Neutrophil (primary cell): ENCODE data around the gene IGF2R.
A peak's percentile ranks its signal among the peaks of the same experiment; 100 is the strongest.
"Not testable (repeated sequence)": the region's sequence is repeated elsewhere in the genome, so short reads cannot be mapped to it uniquely, and the experiment has no call there.

Experiments
- H3K27ac ChIP-seq: fragments of 200-600 bp; sonication (generic); 2 replicates; pipeline ENCODE4 v1.5.1; 2016; ENCODE audit warnings: mild to moderate bottlenecking, moderate library complexity
- H3K27me3 ChIP-seq: fragments of 200-600 bp; sonication (generic); 2 replicates; pipeline ENCODE4 v1.6.0; 2016; ENCODE audit warnings: mild to moderate bottlenecking
- H3K36me3 ChIP-seq: fragments of 200-600 bp; sonication (generic); 2 replicates; pipeline ENCODE4 v1.5.1; 2017
- H3K4me1 ChIP-seq, 2 experiments: fragments of 200-600 bp in 1 of 2; sonication (generic) in 1 of 2; 1 replicate in 1 of 2; 2 replicates in 1 of 2; pipeline versions ENCODE4 v1.5.1 to v1.6.1; 2013 to 2016; ENCODE audit warnings: low read depth in 1 of 2, low read length in 1 of 2, mild to moderate bottlenecking in 1 of 2, moderate library complexity in 1 of 2; ENCODE audit not compliant: control insufficient read depth in 1 of 2, insufficient read depth in 1 of 2
- H3K4me3 ChIP-seq, 2 experiments: fragments of 200-600 bp in 1 of 2; sonication (generic) in 1 of 2; 1 replicate in 1 of 2; 2 replicates in 1 of 2; pipeline ENCODE4 v1.5.1; 2013 to 2016; ENCODE audit warnings: low read depth in 1 of 2, low read length in 1 of 2, mild to moderate bottlenecking in 1 of 2, moderate library complexity in 1 of 2
- H3K9me3 ChIP-seq: fragments of 200-600 bp; sonication (generic); 2 replicates; pipeline ENCODE4 v1.5.1; 2016
- TF ChIP-seq, protein P1 (sequence below): fragments of 200-600 bp; sonication (generic); IDR thresholded peaks from 2 replicates; pipeline ENCODE4 v1.5.1; 2016; ENCODE audit warnings: antibody characterized with exemption

IGF2R gene, protein sequence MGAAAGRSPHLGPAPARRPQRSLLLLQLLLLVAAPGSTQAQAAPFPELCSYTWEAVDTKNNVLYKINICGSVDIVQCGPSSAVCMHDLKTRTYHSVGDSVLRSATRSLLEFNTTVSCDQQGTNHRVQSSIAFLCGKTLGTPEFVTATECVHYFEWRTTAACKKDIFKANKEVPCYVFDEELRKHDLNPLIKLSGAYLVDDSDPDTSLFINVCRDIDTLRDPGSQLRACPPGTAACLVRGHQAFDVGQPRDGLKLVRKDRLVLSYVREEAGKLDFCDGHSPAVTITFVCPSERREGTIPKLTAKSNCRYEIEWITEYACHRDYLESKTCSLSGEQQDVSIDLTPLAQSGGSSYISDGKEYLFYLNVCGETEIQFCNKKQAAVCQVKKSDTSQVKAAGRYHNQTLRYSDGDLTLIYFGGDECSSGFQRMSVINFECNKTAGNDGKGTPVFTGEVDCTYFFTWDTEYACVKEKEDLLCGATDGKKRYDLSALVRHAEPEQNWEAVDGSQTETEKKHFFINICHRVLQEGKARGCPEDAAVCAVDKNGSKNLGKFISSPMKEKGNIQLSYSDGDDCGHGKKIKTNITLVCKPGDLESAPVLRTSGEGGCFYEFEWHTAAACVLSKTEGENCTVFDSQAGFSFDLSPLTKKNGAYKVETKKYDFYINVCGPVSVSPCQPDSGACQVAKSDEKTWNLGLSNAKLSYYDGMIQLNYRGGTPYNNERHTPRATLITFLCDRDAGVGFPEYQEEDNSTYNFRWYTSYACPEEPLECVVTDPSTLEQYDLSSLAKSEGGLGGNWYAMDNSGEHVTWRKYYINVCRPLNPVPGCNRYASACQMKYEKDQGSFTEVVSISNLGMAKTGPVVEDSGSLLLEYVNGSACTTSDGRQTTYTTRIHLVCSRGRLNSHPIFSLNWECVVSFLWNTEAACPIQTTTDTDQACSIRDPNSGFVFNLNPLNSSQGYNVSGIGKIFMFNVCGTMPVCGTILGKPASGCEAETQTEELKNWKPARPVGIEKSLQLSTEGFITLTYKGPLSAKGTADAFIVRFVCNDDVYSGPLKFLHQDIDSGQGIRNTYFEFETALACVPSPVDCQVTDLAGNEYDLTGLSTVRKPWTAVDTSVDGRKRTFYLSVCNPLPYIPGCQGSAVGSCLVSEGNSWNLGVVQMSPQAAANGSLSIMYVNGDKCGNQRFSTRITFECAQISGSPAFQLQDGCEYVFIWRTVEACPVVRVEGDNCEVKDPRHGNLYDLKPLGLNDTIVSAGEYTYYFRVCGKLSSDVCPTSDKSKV (N-terminal part only)

DNA sequence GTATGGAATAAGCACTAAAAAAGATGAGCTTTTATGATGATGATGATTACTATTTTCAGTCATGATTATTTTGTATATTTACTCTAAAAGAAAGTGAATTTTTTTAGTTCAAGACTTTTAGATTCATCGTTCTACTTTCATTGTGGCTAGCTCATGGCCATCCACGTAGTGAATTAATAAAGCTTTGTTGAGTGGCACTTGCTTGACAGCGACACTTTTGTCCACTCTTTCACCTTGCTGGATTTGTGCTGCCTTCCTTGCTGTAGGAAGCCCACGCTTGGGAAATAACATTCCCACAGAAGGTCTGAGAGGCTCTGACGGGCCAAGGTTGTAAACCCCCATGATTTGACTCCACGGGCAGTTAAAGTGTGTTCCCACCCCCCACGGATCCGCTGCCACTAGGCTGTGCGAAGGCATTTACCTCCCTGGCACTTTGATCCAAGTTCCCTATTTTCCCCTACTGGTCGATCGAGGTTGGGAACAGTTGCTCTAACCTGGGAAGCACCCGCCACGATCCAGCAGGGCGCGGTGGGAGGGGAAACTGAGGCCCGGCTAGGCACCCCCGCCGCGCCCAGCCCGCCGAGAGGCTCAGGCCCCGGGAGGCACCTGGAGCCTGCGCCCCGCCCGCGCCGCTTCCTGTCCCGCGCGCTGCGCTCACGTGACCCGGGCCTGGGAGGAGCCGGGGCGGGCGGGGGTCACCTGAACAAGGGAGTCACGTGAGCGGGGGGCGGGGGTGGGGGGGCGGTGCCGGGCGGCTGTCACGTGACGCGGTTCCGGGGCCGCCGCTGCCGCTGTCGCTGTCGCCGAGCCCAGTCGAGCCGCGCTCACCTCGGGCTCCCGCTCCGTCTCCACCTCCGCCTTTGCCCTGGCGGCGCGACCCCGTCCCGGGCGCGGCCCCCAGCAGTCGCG, at the start of gene IGF2R:
Gene IGF2R, plus strand, starts transcription at position 788 of the 909 bp plus-strand sequence. CDS start 165 bp downstream, outside the sequence.
- Histone ChIP-seq H3K4me1 (peaks cover 81 to 82% of the 10 kb centered on the region in 2 experiments), H3K27ac (peak within 1 kb of the TSS; percentile 98), H3K27me3 (no peaks in the 10 kb centered on the region), H3K9me3 (no peaks in the 10 kb centered on the region), H3K4me3 (peak within 1 kb of the TSS; percentile 79 to 89), H3K36me3 (peaks cover 11% of the 10 kb centered on the region)
- TF ChIP-seq, protein P1, sequence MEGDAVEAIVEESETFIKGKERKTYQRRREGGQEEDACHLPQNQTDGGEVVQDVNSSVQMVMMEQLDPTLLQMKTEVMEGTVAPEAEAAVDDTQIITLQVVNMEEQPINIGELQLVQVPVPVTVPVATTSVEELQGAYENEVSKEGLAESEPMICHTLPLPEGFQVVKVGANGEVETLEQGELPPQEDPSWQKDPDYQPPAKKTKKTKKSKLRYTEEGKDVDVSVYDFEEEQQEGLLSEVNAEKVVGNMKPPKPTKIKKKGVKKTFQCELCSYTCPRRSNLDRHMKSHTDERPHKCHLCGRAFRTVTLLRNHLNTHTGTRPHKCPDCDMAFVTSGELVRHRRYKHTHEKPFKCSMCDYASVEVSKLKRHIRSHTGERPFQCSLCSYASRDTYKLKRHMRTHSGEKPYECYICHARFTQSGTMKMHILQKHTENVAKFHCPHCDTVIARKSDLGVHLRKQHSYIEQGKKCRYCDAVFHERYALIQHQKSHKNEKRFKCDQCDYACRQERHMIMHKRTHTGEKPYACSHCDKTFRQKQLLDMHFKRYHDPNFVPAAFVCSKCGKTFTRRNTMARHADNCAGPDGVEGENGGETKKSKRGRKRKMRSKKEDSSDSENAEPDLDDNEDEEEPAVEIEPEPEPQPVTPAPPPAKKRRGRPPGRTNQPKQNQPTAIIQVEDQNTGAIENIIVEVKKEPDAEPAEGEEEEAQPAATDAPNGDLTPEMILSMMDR, result peak; percentile 61

DNA sequence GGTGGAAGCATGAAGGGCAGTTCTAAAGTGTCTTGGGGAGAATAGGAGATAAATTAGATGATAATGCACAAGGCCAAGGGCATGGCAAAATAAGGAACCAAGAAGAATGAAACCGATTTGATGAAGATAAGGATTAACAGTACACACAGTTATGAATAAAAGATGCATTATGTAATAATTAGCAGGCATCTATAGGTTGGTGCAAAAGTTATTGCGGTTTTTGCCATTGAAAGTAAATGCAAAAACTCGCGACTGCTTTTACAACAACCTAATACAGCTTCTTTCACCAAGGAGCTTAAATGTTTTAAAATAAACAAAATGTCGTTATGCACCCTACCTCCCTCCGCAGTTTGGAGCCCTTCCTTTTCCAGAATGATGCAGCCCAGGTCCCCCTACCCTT, 49.1 kb upstream of the IGF2R start:
- peaks cover 42% of the 10 kb centered on the region for H3K27me3 ChIP-seq
- H3K36me3 ChIP-seq, result no peaks in the 10 kb centered on the region
- TF ChIP-seq, protein P1, result no peak
- H3K4me1 ChIP-seq, result no peaks in the 10 kb centered on the region
- H3K4me3 ChIP-seq, result no peak overlapping the region
- no peaks in the 10 kb centered on the region for H3K9me3 ChIP-seq
- no peak overlapping the region for H3K27ac ChIP-seq

DNA sequence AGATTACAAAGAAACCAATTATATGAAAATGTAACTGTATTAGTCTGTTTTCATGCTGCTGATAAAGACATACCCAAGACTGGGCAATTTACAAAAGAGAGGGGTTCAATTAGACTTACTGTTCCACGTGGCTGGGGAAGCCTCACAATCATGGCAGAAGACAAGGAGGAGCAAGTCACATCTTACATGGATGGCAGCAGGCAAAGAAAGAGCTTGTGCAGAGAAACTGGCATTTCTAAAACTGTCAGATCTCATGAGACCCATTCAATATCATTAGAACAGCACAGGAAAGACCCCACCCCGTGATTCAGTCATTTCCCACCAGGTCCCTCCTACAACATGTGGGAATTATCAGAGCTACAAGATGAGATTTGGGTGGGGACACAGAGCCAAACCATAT, 44.7 kb upstream of the IGF2R start:
- not testable (repeated sequence) for H3K4me1 ChIP-seq, H3K27ac ChIP-seq, H3K4me3 ChIP-seq, H3K9me3 ChIP-seq, H3K36me3 ChIP-seq
- H3K27me3 ChIP-seq, result peaks cover 20% of the 10 kb centered on the region

DNA sequence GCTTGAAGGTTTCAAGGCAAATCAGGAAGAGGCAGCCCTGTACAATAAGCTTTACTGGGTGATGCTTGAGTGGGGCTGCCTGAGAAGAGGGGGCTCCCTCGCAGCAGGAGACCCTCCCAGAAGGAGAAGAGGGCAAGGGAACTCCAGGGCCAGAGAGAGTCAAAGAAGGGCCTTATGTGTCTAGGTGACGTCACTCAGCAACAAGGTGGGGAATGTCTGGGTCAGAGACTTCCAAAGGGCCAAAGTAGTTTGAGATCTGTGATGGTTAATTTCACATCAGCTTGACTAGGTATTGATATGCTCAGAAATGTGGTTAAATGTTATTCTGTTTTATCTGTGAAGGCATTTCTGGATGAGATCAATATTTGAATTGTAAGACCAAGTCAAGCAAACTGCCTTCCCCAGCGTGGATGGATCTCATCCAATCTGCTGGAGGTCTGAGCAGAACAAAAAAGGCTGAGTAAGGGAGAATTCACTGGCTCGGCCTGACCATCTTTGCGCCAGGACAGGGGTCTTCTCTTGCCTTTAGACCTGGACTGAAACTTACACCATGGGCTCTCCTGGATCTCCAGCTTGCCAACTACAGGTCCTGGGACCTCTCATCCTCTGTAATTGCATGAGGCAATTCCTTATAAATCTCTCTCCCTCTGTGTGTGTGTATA, 42.2 kb upstream of the IGF2R start:
- no peaks in the 10 kb centered on the region for H3K36me3 ChIP-seq
- no peak overlapping the region for H3K4me3 ChIP-seq
- TF ChIP-seq, protein P1, result no peak
- peaks cover 20% of the 10 kb centered on the region for H3K27me3 ChIP-seq
- H3K9me3 ChIP-seq, result no peaks in the 10 kb centered on the region
- H3K4me1 ChIP-seq, result no peaks in the 10 kb centered on the region
- H3K27ac ChIP-seq, result no peak overlapping the region

DNA sequence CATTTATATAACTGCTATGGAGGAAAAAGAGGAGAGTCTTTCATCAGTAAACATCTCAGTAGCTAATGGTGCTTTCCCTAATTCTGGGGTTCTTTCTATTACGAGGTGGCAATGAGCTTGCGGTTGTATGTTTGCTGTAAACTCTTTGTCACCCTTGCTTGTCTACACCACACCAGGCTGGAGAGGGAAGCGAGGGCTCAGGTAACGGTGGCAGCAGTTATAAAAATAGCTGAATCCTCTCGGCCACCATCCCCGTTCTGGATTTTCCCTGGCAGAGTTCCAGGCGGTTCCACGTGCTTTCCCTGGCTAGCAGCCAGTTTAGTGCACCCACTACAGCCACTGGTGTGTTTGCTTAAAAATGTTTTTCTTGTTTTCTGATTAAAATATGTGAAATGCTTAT, 39.1 kb upstream of the IGF2R start:
- Histone ChIP-seq H3K27ac (peak overlapping the region; percentile 3), H3K4me1 (no peaks in the 10 kb centered on the region)

More for the DNA sequence above, 39.1 kb upstream of the IGF2R start:
- no peaks in the 10 kb centered on the region for H3K9me3 ChIP-seq
- H3K4me3 ChIP-seq, result no peak overlapping the region
- H3K27me3 ChIP-seq, result peaks cover 41% of the 10 kb centered on the region
- no peaks in the 10 kb centered on the region for H3K36me3 ChIP-seq
- TF ChIP-seq, protein P1, result no peak
